Pulmonary artery endothelial cell (primary cell): ENCODE results near the gene ZFAND3. TPM values are rescaled to one million over a fixed set of nuclear protein-coding genes. Genes with fewer than 3 reads are reported as not detected.

Source experiments
- DNase-seq: peaks from one replicate; pipeline ENCODE4 v3.0.0-alpha.2; 2011; ENCODE audit warnings: low read depth, low spot score
- total RNA-seq: library from RNA; depleted of rRNA; stranded (reverse); fragments of >200 nt; gene quantifications from 2 replicates; pipeline ENCODE4 v1.2.3, GENCODE V29; 2014

ZFAND3 gene
- total RNA-seq, 1 donor from 2014 or later: 23.5 TPM

DNA sequence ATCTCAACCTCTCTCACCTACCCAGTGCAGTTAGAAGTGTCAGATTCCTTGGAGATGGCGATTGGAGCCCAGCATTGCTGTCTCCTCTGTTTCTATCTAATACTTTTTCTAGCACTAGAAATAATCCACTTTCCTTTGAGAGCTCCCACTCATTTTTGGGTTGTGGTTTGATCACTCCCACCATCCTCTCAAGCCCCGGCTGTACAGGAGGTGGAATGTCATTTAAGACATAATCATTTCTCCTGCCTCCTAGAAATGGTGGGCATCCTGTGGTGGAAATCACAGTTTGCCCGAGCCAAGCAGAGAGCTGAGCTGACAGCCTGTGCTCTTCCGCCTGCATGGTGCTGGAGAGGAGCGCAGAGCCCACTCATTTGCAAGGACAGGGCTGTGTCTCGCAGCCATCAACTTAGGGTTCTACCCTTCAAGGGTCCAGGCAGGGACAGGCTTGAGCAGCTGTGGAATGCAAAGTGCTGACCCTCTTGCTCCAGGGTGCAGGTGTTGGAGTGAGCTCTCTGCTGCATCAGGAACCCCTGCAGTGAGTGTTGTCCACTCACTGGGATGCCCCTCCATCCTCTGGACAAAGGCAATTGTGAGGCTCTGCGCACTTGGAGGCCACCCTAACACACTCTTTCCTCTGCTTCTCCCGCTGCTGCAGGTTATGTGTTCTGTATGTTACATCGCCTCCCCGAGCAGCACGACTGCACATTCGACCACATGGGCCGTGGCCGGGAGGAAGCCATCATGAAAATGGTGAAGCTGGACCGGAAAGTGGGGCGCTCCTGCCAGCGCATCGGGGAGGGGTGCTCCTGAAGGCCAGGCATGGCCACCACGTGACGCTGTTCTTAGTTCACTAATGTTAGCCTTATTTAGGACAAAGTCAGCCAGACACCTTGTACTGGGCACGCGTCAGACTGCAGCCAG is 332.3 kb downstream of the ZFAND3 start:
- no peak for DNase-seq

DNA sequence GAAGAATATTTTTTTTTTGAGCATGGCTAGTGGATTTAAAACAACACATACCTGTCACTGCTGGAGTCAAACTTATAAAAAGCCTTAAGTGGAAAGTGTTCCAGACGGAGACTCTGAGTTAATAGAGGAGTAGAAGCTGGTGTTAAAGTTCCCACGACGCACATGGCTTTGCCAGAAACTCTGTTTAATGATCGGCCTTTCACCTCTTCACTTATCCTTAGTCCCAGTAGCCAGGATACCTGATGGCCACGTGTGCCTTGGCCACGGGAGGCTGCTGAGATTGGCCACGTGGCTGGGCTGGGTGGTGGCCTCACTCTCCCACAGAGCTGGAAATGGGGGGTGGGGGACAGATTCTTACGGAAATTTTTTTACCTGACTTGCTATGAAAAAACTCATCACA is 333.1 kb downstream of the ZFAND3 start:
- no peak for DNase-seq

- DNase-seq: no peak
Observed at GRCh38 chr6:38153076-38153797, 333.7 kb downstream of the ZFAND3 start.

GRCh38 chr6:38153798-38154345 is 334.3 kb downstream of the ZFAND3 start:
- DNase-seq: no peak

- DNase-seq: no peak
Observed at GRCh38 chr6:38154731-38155130, 335.2 kb downstream of the ZFAND3 start.

- peak; percentile 95 for DNase-seq
Observed at GRCh38 chr6:38155144-38155543, 335.6 kb downstream of the ZFAND3 start.

DNA sequence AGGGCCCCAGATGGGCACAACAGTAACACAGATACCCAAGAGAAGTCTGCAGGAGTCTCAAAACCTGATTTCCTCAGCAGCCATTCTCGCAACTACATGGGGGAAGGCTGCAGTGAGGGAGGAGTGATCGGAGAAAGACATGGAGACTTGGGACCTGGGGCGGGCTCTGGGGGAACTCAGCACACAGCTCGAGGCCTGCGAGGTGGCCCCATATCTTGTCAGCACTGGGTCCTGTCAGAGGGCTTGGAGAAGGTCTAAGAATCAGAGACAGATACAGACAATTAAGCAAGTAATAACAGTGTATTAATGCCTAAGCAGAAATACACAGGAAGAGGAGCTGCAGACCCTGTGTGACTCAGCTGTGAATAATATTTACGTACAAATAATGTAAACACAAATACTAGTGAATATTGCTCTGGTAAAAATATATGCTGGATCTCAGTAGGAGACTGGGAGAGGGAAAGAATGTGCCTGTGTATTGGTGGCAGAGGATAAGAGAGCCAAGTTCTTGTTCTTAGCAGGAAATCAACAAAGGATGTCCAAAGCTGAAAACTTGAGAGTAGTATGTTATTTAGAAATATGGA is 336.2 kb downstream of the ZFAND3 start:
- DNase-seq: peak; percentile 30

GRCh38 chr6:38156818-38157565 is 337.5 kb downstream of the ZFAND3 start:
- DNase-seq: no peak

DNA sequence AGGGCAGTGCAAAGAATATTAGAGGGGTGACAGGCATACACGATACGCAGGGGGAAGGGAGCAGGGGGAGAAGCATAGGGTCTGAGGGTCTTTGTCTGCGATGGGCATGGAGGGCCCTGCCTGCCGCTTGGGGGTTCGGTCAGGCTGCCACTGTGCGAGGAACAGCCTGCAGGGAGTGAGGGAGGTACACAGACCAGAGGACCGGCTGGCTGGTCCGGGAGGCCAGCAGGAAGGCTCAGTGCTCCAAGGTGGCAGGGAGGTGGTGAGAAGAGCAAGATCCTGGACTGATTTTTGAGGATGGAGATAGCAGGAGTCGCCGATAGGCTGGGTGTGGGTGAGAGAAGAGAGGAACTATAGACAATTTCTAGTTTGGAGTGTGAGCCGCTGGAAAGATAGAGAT is 338.4 kb downstream of the ZFAND3 start:
- no peak for DNase-seq

DNA sequence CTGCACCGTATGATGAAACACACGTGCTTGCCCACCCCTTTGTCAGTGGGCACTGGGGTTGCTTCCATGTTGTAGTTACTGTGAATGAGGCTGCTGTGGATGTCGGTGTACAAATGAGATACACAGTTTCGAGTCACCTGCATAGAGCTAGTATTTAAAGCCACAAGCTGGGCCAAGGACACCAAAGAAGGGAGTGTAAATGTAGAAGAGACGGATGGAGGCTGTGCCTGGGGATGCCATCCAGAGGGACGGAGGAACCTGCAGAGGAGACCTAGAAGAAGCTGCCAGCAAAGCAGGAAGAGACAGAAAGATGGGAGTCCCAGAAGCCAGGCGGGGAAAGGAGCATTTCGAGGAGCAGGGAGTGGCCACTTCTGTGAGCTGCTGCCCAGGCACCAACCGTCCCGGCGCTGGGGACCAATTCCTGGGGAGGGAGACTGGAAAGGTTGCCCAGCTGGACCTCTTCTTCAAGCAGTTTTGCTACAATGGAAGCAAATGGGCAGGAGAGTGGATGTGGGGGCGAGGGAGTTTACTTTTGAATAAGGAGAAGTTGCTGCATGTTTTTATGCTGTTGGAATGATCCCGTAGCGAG is 339.3 kb downstream of the ZFAND3 start:
- no peak for DNase-seq

- no peak for DNase-seq
Observed at GRCh38 chr6:38159596-38159995, 340.1 kb downstream of the ZFAND3 start.

GRCh38 chr6:38160831-38161230 is 341.3 kb downstream of the ZFAND3 start:
- DNase-seq: no peak

- DNase-seq: no peak
Observed at GRCh38 chr6:38161331-38161730, 341.8 kb downstream of the ZFAND3 start.

DNA sequence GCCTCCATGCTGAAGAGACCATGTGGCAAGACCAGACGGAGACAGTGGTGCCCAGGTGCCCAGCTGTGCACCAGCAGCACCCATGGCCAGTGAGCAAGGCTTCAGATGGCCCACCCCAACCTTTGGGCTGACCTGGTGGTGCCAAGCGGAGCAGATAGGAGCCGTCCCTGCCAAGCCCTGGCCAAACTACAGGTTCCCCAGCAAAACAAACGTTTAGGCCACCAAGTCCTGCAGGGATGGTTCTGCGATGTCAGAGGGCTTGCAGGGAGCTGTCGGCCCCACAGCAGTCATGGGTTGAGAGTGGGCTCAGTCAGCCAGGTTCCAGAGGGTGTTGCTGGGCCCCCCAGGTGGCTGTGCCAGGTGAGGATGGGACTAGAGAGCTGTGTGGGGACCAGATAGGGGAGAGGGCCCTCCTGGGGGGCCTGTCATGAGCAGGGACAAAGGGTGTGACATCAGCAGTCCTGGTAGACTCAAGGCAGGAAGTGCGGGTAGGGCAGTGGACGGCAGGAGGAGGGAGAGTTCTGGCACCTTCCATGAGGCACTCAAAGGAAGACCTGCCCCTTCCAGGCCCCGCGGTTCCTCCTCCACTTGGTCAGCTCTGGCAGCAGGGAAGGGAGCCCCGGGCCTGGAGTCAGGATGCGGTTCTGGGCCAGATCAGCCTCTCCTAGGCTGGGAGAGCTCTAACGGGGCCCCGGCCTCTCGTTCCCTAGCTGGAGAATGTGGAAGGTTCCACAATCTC is 342.4 kb downstream of the ZFAND3 start:
- no peak for DNase-seq

- DNase-seq: no peak
Observed at GRCh38 chr6:38162493-38163185, 343.1 kb downstream of the ZFAND3 start.

GRCh38 chr6:38163186-38164130 is 343.9 kb downstream of the ZFAND3 start:
- DNase-seq: no peak

DNA sequence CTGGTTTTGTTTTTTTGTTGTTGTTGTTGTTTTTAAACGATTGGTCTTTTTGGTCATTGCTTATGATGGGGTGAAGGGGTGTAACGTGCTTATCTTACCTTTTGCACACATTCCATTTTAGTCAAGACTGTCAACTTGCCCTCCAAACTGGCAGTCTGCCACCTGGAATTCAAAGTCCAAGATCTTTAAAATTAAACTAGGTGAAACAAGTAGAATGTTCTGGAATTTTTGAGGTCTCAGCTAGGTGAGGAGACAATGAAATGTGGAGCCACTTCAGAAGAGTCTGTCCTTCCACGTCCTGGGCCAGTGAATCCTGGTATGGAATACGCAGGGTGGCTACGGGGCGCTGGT is 344.6 kb downstream of the ZFAND3 start:
- no peak for DNase-seq

DNA sequence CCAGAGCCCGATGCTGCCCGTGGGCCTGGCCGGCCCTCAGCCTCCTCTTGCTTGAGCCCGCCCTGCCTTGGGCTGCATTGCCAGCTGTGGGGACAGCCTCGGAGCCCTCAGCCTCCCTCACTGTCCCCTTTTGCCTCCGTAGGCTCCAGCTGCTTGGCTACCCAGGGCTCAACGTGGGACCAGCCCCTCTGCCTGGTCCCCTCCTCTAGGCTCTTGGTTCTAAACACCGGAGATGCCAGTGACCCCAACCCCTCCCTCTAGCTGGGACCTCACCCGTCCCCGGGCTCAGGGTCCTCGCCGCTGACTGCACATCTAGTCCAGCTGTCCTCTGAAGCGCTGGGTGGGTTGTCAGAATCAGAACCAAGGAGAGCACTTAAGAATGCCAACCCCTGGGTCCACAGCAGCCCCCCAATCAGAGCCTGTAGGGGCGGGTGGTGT is 345.2 kb downstream of the ZFAND3 start:
- no peak for DNase-seq
